ENCODE results near the gene VPS13D.

- TF ChIP-seq, protein P1, sequence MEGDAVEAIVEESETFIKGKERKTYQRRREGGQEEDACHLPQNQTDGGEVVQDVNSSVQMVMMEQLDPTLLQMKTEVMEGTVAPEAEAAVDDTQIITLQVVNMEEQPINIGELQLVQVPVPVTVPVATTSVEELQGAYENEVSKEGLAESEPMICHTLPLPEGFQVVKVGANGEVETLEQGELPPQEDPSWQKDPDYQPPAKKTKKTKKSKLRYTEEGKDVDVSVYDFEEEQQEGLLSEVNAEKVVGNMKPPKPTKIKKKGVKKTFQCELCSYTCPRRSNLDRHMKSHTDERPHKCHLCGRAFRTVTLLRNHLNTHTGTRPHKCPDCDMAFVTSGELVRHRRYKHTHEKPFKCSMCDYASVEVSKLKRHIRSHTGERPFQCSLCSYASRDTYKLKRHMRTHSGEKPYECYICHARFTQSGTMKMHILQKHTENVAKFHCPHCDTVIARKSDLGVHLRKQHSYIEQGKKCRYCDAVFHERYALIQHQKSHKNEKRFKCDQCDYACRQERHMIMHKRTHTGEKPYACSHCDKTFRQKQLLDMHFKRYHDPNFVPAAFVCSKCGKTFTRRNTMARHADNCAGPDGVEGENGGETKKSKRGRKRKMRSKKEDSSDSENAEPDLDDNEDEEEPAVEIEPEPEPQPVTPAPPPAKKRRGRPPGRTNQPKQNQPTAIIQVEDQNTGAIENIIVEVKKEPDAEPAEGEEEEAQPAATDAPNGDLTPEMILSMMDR (IDR thresholded peaks at IDR 0.05 in 4 of 5, conservative IDR thresholded peaks at IDR 0.05 in 1 of 5), result no peak
- no peak for TF ChIP-seq POLR2A (IDR thresholded peaks at IDR 0.05)
These were observed 140.6 kb downstream of the VPS13D start for GRCh38 chr1:12370333-12370975.
